ENCODE data around the gene HID1. TPM values are rescaled to one million over a fixed set of nuclear protein-coding genes. Genes with fewer than 3 reads are reported as not detected.
"Not testable (repeated sequence)": the region's sequence is repeated elsewhere in the genome, so short reads cannot be mapped to it uniquely, and the experiment has no call there.

The HID1 gene
- total RNA-seq, 2 donors from 2014 or later: 87.1 to 101 TPM

GRCh38 chr17:74918906-74919305, 53.7 kb downstream of the HID1 start:
- H3K9me3 ChIP-seq: no peaks in the 10 kb centered on the region
- no peak overlapping the region for H3K27ac ChIP-seq
- TF ChIP-seq POLR2A (IDR thresholded peaks at IDR 0.05) (no peak), POLR2AphosphoS5 (IDR thresholded peaks at IDR 0.05) (no peak)
- TF ChIP-seq, protein P1, sequence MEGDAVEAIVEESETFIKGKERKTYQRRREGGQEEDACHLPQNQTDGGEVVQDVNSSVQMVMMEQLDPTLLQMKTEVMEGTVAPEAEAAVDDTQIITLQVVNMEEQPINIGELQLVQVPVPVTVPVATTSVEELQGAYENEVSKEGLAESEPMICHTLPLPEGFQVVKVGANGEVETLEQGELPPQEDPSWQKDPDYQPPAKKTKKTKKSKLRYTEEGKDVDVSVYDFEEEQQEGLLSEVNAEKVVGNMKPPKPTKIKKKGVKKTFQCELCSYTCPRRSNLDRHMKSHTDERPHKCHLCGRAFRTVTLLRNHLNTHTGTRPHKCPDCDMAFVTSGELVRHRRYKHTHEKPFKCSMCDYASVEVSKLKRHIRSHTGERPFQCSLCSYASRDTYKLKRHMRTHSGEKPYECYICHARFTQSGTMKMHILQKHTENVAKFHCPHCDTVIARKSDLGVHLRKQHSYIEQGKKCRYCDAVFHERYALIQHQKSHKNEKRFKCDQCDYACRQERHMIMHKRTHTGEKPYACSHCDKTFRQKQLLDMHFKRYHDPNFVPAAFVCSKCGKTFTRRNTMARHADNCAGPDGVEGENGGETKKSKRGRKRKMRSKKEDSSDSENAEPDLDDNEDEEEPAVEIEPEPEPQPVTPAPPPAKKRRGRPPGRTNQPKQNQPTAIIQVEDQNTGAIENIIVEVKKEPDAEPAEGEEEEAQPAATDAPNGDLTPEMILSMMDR (IDR thresholded peaks at IDR 0.05): no peak
- peaks cover 3% of the 10 kb centered on the region for H3K4me1 ChIP-seq (replicated peaks)
- H3K27me3 ChIP-seq (replicated peaks; ENCODE audit: insufficient read depth): peaks cover 5% of the 10 kb centered on the region
- intact Hi-C loops (cut with DNase I): no loop called here
- H3K4me3 ChIP-seq: no peak overlapping the region
- 90% methylated on average over 5 of the region's 5 CpGs for WGBS
- no peak for DNase-seq (ENCODE audit: low spot score)
- no peaks in the 10 kb centered on the region for H3K36me3 ChIP-seq

DNA sequence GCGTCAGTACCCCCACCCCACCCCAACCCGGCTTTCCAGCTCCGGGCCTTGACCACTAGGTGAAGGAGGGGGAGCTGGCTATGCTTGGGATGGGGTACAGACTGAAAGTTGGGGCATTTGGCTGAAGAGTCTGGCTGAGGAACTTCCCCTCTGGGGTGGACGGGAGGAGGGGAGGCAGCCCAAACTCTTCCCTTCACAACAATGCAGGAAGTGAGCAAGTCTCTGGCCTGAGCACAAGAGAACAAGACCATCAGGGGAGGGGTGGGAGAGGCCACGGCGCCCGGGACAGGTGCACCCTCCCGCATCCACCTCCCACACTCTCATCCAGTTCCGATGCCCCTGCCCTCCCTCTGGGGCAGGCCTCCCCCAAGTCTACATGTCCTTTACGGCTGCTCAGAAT, 55.1 kb downstream of the HID1 start:
- 59% methylated on average over 10 of the region's 10 CpGs for WGBS
- Histone ChIP-seq H3K36me3 (no peaks in the 10 kb centered on the region), H3K4me3 (no peak overlapping the region), H3K27me3 (replicated peaks; ENCODE audit: insufficient read depth) (peaks cover 2% of the 10 kb centered on the region), H3K9me3 (no peaks in the 10 kb centered on the region), H3K27ac (no peak overlapping the region), H3K4me1 (replicated peaks) (no peaks in the 10 kb centered on the region)
- intact Hi-C loops (cut with DNase I): no loop called here
- no peak for DNase-seq (ENCODE audit: low spot score)
- TF ChIP-seq POLR2A (IDR thresholded peaks at IDR 0.05): no peak
- TF ChIP-seq, protein P1 (IDR thresholded peaks at IDR 0.05): no peak
- TF ChIP-seq POLR2AphosphoS5 (IDR thresholded peaks at IDR 0.05): no peak

- no peak overlapping the region for H3K4me3 ChIP-seq
- H3K27ac ChIP-seq: no peak overlapping the region
- H3K27me3 ChIP-seq (replicated peaks; ENCODE audit: insufficient read depth): no peaks in the 10 kb centered on the region
- no peaks in the 10 kb centered on the region for H3K36me3 ChIP-seq
- DNase-seq (ENCODE audit: low spot score): no peak
- no peaks in the 10 kb centered on the region for H3K9me3 ChIP-seq
- intact Hi-C loops (cut with DNase I): no loop called here
- no peak for TF ChIP-seq POLR2AphosphoS5 (IDR thresholded peaks at IDR 0.05)
- no peak for TF ChIP-seq POLR2A (IDR thresholded peaks at IDR 0.05)
- TF ChIP-seq, protein P1 (IDR thresholded peaks at IDR 0.05): no peak
- 97% methylated on average over 11 of the region's 11 CpGs for WGBS
- no peaks in the 10 kb centered on the region for H3K4me1 ChIP-seq (replicated peaks)
Observed at GRCh38 chr17:74916851-74917199, 55.7 kb downstream of the HID1 start.

- TF ChIP-seq, protein P1 (IDR thresholded peaks at IDR 0.05): no peak
- no peak for TF ChIP-seq POLR2A (IDR thresholded peaks at IDR 0.05)
- Histone ChIP-seq H3K27ac (no peak overlapping the region), H3K36me3 (no peaks in the 10 kb centered on the region), H3K4me1 (replicated peaks) (no peaks in the 10 kb centered on the region), H3K27me3 (replicated peaks; ENCODE audit: insufficient read depth) (no peaks in the 10 kb centered on the region), H3K9me3 (no peaks in the 10 kb centered on the region), H3K4me3 (no peak overlapping the region)
- DNase-seq (ENCODE audit: low spot score): no peak
- WGBS: 87% methylated on average over 13 of the region's 13 CpGs
- intact Hi-C loops (cut with DNase I): no loop called here
Observed at GRCh38 chr17:74916136-74916850, 56.3 kb downstream of the HID1 start.

DNA sequence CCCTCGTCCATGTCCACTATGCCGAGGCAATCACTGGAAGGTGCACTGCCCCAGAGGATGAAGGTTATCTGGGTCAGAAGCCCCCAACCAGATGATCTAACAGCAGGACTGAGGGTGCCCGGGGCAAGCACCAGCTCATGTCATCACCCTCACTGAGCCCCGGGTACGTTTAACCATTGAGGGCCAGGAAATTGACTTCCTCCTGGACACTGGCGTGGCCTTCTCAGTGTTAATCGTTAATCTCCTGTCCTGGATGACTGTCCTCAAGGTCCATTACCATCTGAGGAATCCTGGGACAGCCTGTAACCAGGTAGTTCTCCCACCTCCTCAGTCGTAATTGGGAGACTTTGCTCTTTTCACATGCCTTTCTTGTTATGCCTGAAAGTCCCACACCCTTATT, 61.1 kb downstream of the HID1 start:
- WGBS: 67% methylated on average over 8 of the region's 8 CpGs
- H3K27me3 ChIP-seq (replicated peaks; ENCODE audit: insufficient read depth); H3K9me3 ChIP-seq: not testable (repeated sequence)

GRCh38 chr17:74909097-74909496, 63.5 kb downstream of the HID1 start:
- intact Hi-C loops (cut with DNase I); H3K9me3 ChIP-seq; H3K4me3 ChIP-seq; H3K4me1 ChIP-seq (replicated peaks); DNase-seq (ENCODE audit: low spot score); H3K36me3 ChIP-seq; H3K27me3 ChIP-seq (replicated peaks; ENCODE audit: insufficient read depth); H3K27ac ChIP-seq: not testable (repeated sequence)
- 76% methylated on average over 4 of the region's 4 CpGs for WGBS

More for the DNA sequence above, 61.1 kb downstream of the HID1 start:
- H3K4me1 ChIP-seq (replicated peaks); DNase-seq (ENCODE audit: low spot score); H3K36me3 ChIP-seq; H3K4me3 ChIP-seq; H3K27ac ChIP-seq; intact Hi-C loops (cut with DNase I): not testable (repeated sequence)
